Measurements from ENCODE around the gene MAP2K5. TPM values are rescaled to one million over a fixed set of nuclear protein-coding genes. Genes with fewer than 3 reads are reported as not detected.

The MAP2K5 gene
- polyA plus RNA-seq, 2 of the 4 experiments (the other 2 are of a cell fraction) = 7.8 to 11.0 TPM

DNA sequence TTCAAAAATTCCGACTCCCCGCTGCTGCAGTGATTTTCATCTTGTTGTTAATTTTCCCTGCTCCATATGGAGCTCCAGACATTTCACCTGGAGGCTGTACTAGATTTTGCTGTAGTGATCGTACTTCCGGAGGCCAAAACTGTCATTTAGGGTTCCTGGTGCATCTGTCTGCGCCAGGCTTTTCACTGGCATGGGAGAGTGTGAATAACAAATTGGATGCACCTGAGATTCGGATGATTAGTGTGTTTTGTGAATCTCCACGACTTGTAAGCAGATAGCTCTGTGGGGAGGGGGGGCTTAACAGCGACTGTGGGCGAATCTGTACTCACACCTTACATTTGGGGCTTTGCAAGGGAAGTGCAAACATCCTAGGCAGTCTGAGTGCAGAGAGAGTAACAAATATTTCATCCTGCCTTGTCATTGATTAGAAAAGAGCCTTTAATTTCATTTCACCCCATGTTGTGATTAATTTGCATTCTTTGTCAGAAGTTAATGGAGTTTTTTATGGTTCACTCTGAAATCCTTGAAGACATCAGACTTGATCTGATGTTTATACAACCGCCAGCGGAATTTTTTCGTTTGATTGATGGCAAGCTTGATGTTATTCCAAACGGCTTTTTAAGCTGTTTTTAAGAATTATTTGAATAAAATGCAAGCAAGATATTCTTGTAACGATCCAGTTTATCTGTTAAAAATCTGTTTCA is 190.3 kb downstream of the MAP2K5 start:
- ATAC-seq (no peak), FAIRE-seq (no peak), DNase-seq (ENCODE audit: low read depth in 1 of 2, low spot score in 1 of 2) (no peak)
- Histone ChIP-seq H3K9me3 (no peaks in the 10 kb centered on the region), H3K4me3 (no peak overlapping the region), H3K4me1 (no peaks in the 10 kb centered on the region), H3K27ac (no peak overlapping the region), H3K4me2 (no peak overlapping the region)
- POLR2A ChIA-PET = no interaction called here
- TF ChIP-seq RFX5 (IDR thresholded peaks at IDR 0.05) (no peak), TFCP2L1 (CRISPR knock-in tag; IDR thresholded peaks at IDR 0.05) (no peak), MYC (IDR thresholded peaks at IDR 0.05; ENCODE audit: borderline replicate concordance, low read length) (no peak), SMC3 (IDR thresholded peaks at IDR 0.05) (no peak), EP300 (IDR thresholded peaks at IDR 0.05) (no peak), MAFK (IDR thresholded peaks at IDR 0.05; ENCODE audit: partially characterized antibody) (no peak), RAD21 (conservative IDR thresholded peaks at IDR 0.05 in 1 of 2, IDR thresholded peaks at IDR 0.05 in 1 of 2) (no peak), RCOR1 (IDR thresholded peaks at IDR 0.05; ENCODE audit: low read depth, low read length) (no peak), CBX8 (IDR thresholded peaks at IDR 0.05) (no peak)
- TF ChIP-seq, protein P1, sequence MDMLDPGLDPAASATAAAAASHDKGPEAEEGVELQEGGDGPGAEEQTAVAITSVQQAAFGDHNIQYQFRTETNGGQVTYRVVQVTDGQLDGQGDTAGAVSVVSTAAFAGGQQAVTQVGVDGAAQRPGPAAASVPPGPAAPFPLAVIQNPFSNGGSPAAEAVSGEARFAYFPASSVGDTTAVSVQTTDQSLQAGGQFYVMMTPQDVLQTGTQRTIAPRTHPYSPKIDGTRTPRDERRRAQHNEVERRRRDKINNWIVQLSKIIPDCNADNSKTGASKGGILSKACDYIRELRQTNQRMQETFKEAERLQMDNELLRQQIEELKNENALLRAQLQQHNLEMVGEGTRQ (IDR thresholded peaks at IDR 0.05) = no peak
- TF ChIP-seq, protein P2, sequence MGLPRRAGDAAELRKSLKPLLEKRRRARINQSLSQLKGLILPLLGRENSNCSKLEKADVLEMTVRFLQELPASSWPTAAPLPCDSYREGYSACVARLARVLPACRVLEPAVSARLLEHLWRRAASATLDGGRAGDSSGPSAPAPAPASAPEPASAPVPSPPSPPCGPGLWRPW (IDR thresholded peaks at IDR 0.05) = no peak
- TF ChIP-seq, protein P3, sequence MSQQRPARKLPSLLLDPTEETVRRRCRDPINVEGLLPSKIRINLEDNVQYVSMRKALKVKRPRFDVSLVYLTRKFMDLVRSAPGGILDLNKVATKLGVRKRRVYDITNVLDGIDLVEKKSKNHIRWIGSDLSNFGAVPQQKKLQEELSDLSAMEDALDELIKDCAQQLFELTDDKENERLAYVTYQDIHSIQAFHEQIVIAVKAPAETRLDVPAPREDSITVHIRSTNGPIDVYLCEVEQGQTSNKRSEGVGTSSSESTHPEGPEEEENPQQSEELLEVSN (IDR thresholded peaks at IDR 0.05; ENCODE audit: borderline replicate concordance, low read depth) = no peak
- WGBS (ENCODE audit: missing lambda C conversion rate) = 85% methylated on average over 14 of the region's 14 CpGs
- CTCF ChIA-PET = interaction anchor here (0.8 to 1.7 kb wide), 6 partner anchors 11 to 47 kb away, joined by 3 to 4 read pairs (median 3); no protein-coding TSS in a partner anchor

DNA sequence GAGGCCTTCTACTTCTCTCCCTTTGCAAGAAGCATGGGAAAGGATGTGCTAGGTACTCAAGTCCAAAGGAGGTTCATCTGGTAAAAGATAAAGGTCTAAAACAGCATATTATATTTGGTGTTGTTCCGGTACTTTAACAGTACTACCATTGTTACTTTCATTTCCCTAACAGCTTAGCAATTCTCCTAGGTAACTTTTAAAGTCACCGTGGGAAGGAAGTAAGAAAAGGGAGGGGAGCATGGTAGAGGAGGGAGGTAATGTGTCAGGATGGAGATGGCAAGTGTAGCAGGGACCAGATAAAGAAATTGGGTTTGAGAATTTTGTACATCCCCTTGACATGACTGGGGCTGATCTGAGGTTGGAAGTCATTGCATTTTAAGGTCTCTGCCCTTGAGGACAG is 193.4 kb downstream of the MAP2K5 start:
- POLR2A ChIA-PET = no interaction called here

DNA sequence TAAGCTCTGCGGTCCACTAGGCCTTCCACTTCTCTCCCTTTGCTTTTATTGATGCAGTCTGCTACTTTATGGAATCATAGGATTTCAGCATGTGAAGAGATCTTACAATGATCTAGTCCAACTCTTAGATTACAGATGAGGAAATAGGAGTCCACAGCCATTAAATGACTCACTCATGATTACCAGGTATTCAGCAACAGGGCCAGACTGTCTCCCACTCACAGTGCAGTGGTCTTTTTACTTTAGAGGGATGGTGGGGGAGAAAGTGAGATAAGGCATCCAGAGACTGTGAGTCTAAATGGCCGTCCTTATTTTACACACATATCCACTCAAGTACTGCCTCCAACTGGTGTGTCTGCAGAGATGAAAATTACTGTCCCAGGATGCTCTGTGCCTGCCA is 194.3 kb downstream of the MAP2K5 start:
- WGBS (ENCODE audit: missing lambda C conversion rate) = 93% methylated on average over 2 of the region's 2 CpGs
- CTCF ChIA-PET = interaction anchor here (1.0 kb wide), 1 partner anchor 50 kb away, joined by 3 read pairs; no protein-coding TSS in a partner anchor

More for the DNA sequence above, 193.4 kb downstream of the MAP2K5 start:
- Histone ChIP-seq H3K27ac (no peak overlapping the region), H3K4me2 (no peak overlapping the region), H3K4me3 (no peak overlapping the region), H3K4me1 (no peaks in the 10 kb centered on the region), H3K9me3 (no peaks in the 10 kb centered on the region)
- DNase-seq (ENCODE audit: low read depth in 1 of 2, low spot score in 1 of 2) = no peak
- FAIRE-seq = no peak
- no peak for TF ChIP-seq PHF8 (IDR thresholded peaks at IDR 0.05; ENCODE audit: borderline replicate concordance, low read depth)
- TF ChIP-seq, protein P4, sequence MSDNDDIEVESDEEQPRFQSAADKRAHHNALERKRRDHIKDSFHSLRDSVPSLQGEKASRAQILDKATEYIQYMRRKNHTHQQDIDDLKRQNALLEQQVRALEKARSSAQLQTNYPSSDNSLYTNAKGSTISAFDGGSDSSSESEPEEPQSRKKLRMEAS (IDR thresholded peaks at IDR 0.05) = no peak
- no peak for TF ChIP-seq CHD2 (IDR thresholded peaks at IDR 0.05; ENCODE audit: low read length, partially characterized antibody)
- TF ChIP-seq, protein P1 (IDR thresholded peaks at IDR 0.05) = no peak
- TF ChIP-seq JUNB (IDR thresholded peaks at IDR 0.05) = no peak
- no peak for TF ChIP-seq MYC (IDR thresholded peaks at IDR 0.05; ENCODE audit: borderline replicate concordance, low read length)
- TF ChIP-seq BHLHE40 (IDR thresholded peaks at IDR 0.05; ENCODE audit: low read depth, low read length) = no peak
- TF ChIP-seq, protein P3 (IDR thresholded peaks at IDR 0.05; ENCODE audit: borderline replicate concordance, low read depth) = no peak
- TF ChIP-seq FOXS1 (CRISPR knock-in tag; IDR thresholded peaks at IDR 0.05) = no peak
- no peak for TF ChIP-seq KDM5A (IDR thresholded peaks at IDR 0.05)
- no peak for TF ChIP-seq HDAC2 (IDR thresholded peaks at IDR 0.05)
- 45% methylated on average over 2 of the region's 2 CpGs for WGBS (ENCODE audit: missing lambda C conversion rate)
- CTCF ChIA-PET = interaction anchor here (1.0 kb wide), 1 partner anchor 49 kb away, joined by 3 read pairs; no protein-coding TSS in a partner anchor
- no peak for ATAC-seq

More for the DNA sequence above, 194.3 kb downstream of the MAP2K5 start:
- FAIRE-seq (no peak), ATAC-seq (no peak), DNase-seq (ENCODE audit: low read depth in 1 of 2, low spot score in 1 of 2) (no peak)
- H3K9me3 ChIP-seq = no peaks in the 10 kb centered on the region
- H3K4me2 ChIP-seq = no peak overlapping the region
- H3K27ac ChIP-seq = no peak overlapping the region
- TF ChIP-seq CEBPB (IDR thresholded peaks at IDR 0.05) (no peak), MAFK (IDR thresholded peaks at IDR 0.05; ENCODE audit: partially characterized antibody) (no peak), GATA3 (IDR thresholded peaks at IDR 0.05; ENCODE audit: borderline replicate concordance) (no peak), JUN (IDR thresholded peaks at IDR 0.05) (no peak), HOXB5 (CRISPR knock-in tag; IDR thresholded peaks at IDR 0.05) (no peak), ESRRA (IDR thresholded peaks at IDR 0.05; ENCODE audit: borderline replicate concordance, low read length) (no peak), TP53 (CRISPR knock-in tag; IDR thresholded peaks at IDR 0.05) (no peak)
- TF ChIP-seq, protein P2 (IDR thresholded peaks at IDR 0.05) = no peak
- H3K4me3 ChIP-seq = no peak overlapping the region
- POLR2A ChIA-PET = no interaction called here
- no peaks in the 10 kb centered on the region for H3K4me1 ChIP-seq
